K562 (cell line): ENCODE results near the gene DBP. TPM values are rescaled to one million over a fixed set of nuclear protein-coding genes. Genes with fewer than 3 reads are reported as not detected.
A peak's percentile ranks its signal among the peaks of the same experiment; 100 is the strongest.

Experiments used
- ARHGAP35 ChIP-seq: fragments of 450-650 bp; IDR thresholded peaks from 2 replicates; pipeline ENCODE4 v1.6.1; 2018; ENCODE audit not compliant: partially characterized antibody
- C11orf30 ChIP-seq: fragments of 450-650 bp; IDR thresholded peaks from 2 replicates; pipeline ENCODE4 v1.6.1; 2016; ENCODE audit warnings: low read depth, mild to moderate bottlenecking
- CSDE1 ChIP-seq, 2 experiments: fragments of 450-650 bp; IDR thresholded peaks; 2 replicates each; pipeline ENCODE4 v1.6.1; 2016; ENCODE audit warnings: mild to moderate bottlenecking in 1 of 2
- ELK1 ChIP-seq: sonication (generic); formaldehyde crosslinking; IDR thresholded peaks from 2 replicates; pipeline ENCODE4 v1.8.1; 2022; ENCODE audit warnings: missing genetic modification reagents
- EWSR1 ChIP-seq: fragments of 450-650 bp; IDR thresholded peaks from 2 replicates; pipeline ENCODE4 v1.6.1; 2018; ENCODE audit warnings: borderline replicate concordance, mild to moderate bottlenecking, low read depth, moderate library complexity; ENCODE audit not compliant: partially characterized antibody
- GATAD2B ChIP-seq: fragments of 450-650 bp; IDR thresholded peaks from 2 replicates; pipeline ENCODE4 v1.6.1; 2017; ENCODE audit warnings: mild to moderate bottlenecking, borderline replicate concordance
- HINFP ChIP-seq: fragments of 450-650 bp; conservative IDR thresholded peaks from 2 replicates; pipeline ENCODE4 v1.6.1; 2016; ENCODE audit warnings: missing genetic modification characterization, low read depth, mild to moderate bottlenecking, control low read depth, missing compliant biosample characterization
- MAFF ChIP-seq: IDR thresholded peaks from 2 replicates; pipeline ENCODE4 v1.6.1; 2012; ENCODE audit warnings: low read length, improper control_type of control experiment
- MECOM ChIP-seq: fragments of 250-450 bp; sonication (Bioruptor Pico); IDR thresholded peaks from 2 replicates; pipeline ENCODE4 v1.8.0; 2022; ENCODE audit warnings: inconsistent platforms
- NELFE ChIP-seq: IDR thresholded peaks from 2 replicates; pipeline ENCODE4 v1.6.1; 2011; ENCODE audit warnings: mild to moderate bottlenecking; ENCODE audit not compliant: insufficient read depth, insufficient read length
- SRSF7 ChIP-seq: fragments of 200-400 bp; formaldehyde crosslinking; optimal IDR thresholded peaks from 2 replicates; pipeline ENCODE3; 2017; ENCODE audit warnings: mild to moderate bottlenecking, low read depth, low read length
- TCF15 ChIP-seq: fragments of 250-450 bp; sonication (Bioruptor Pico); IDR thresholded peaks from 2 replicates; pipeline ENCODE4 v1.8.0; 2022; ENCODE audit warnings: moderate library complexity, mild to moderate bottlenecking, inconsistent platforms
- TCFL5 ChIP-seq: fragments of 250-450 bp; sonication (Bioruptor Pico); conservative IDR thresholded peaks from 2 replicates; pipeline ENCODE4 v1.6.1; 2021; ENCODE audit warnings: mild to moderate bottlenecking, moderate library complexity, matching md5 sums
- THRAP3 ChIP-seq: fragments of 450-650 bp; IDR thresholded peaks from 2 replicates; pipeline ENCODE4 v1.6.1; 2016; ENCODE audit warnings: mild to moderate bottlenecking, inconsistent platforms, borderline replicate concordance
- ZC3H8 ChIP-seq: fragments of 450-650 bp; IDR thresholded peaks from 2 replicates; pipeline ENCODE4 v1.6.1; 2017
- ZNF175 ChIP-seq: fragments of 200-800 bp; sonication (Bioruptor generic); IDR thresholded peaks from 2 replicates; pipeline ENCODE4 v1.6.1; 2016; ENCODE audit warnings: low read depth, mild to moderate bottlenecking, missing genetic modification characterization, missing compliant biosample characterization
- ZNF24 ChIP-seq: fragments of 450-650 bp; IDR thresholded peaks from 2 replicates; pipeline ENCODE4 v1.6.1; 2016
- ZNF584 ChIP-seq: fragments of 200-800 bp; sonication (Bioruptor generic); IDR thresholded peaks from 2 replicates; pipeline ENCODE4 v1.6.1; 2016; ENCODE audit warnings: low read depth, mild to moderate bottlenecking, missing genetic modification characterization, missing compliant biosample characterization
- ZNF764 ChIP-seq: fragments of 250-450 bp; sonication (Bioruptor Pico); IDR thresholded peaks from 2 replicates; pipeline ENCODE4 v1.4.0; 2020; ENCODE audit warnings: low read depth, mild to moderate bottlenecking, moderate library complexity
- polyA plus RNA-seq, 8 experiments: library from polyadenylated mRNA; depleted of rRNA in 4 of 8; stranded (reverse) in 5 of 8; unstranded in 3 of 8; fragments of >200 nt; fragmentation: Nextera tagmentation in 2 of 8; fragmentation: Illumina TruSeq in 1 of 8; extraction: Ambion mirVana in 2 of 8; extraction: Trizol in 1 of 8; gene quantifications; 2 replicates each; pipeline versions ENCODE4 v1.2.1 to v1.2.3, GENCODE V29; 2011 to 2014; ENCODE audit warnings: inconsistent platforms in 1 of 8, missing spikeins in 1 of 8
- total RNA-seq, 7 experiments: library from RNA; depleted of rRNA in 6 of 7; stranded (reverse); fragments of >200 nt in 6 of 7; fragmentation: Illumina TruSeq in 2 of 7; extraction: Trizol in 2 of 7; gene quantifications; 2 replicates each; pipeline versions ENCODE4 v1.2.1 to v1.2.3, GENCODE V29; 2011 to 2021; ENCODE audit warnings: low replicate concordance in 1 of 7

The DBP gene
- total and polyA plus RNA-seq, 9 of the 15 experiments (the other 6 are each of a cell fraction or from before 2014, with no cell fraction given): 0.25 to 5.5 (median 1.8) TPM

DNA sequence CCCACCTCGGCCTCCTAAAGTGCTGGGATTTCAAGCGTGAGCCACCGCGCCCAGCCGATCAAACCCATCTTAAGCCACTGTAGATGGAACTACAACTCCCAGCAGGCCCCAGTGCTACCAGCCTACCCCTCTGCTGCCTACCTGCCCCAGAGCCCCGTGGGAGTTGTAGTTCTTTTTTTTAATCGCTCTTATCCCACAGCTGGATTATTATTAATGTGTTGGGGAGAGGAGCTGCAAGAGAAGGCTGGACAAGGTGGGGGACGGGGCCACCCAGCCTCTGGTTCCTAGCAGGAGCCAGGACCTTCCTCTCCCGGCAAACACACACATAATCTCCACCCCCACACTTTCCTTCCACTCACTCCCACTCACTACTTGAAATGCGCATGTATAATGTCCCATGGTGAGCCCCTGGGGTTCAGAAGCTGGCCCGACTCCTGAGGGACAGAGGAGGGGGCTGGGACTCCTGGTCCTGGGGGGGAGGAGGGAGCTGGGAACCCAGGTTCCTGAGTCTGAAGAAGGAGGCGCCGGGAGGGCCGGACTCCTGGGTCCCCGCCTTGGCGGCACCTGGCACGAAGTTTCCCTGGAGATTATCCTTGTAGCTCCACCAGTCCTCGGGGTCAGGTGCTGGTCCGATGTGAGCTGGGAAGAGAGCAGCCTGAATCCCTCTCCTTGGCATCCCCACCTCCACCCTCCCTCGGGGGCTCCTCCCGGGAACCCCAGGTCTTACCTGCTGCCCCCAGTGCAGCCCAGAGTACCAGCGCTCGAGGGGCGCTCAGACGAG lies 7.8 kb upstream of the DBP start (continued):
- no peak for TF ChIP-seq TCF15 (CRISPR knock-in tag)
- TF ChIP-seq ARHGAP35: no peak
- TF ChIP-seq GATAD2B: no peak
- no peak for TF ChIP-seq ZNF764 (CRISPR knock-in tag)
- TF ChIP-seq ZC3H8: no peak
- TF ChIP-seq ELK1 (CRISPR knock-in tag): no peak
- no peak for TF ChIP-seq MECOM (CRISPR knock-in tag)
- no peak for TF ChIP-seq NELFE
- TF ChIP-seq SRSF7: no peak
- no peak for TF ChIP-seq HINFP (tag)
- no peak for TF ChIP-seq CSDE1 (IDR thresholded peaks at IDR 0.05)
- no peak for TF ChIP-seq THRAP3
- 0 out of 2 replicates have a peak, but pooled peaks have one; percentile 67 for TF ChIP-seq ZNF175
- TF ChIP-seq ZNF24: no peak
- TF ChIP-seq ZNF584 (CRISPR knock-in tag): peak; percentile 81
- TF ChIP-seq EWSR1: no peak
- peak; percentile 11; the same call in 1 of the 2 replicates for TF ChIP-seq MAFF
- no peak for TF ChIP-seq C11orf30
- no peak for TF ChIP-seq TCFL5 (CRISPR knock-in tag)
